Brain microvascular endothelial cell (primary cell): Measurements from ENCODE around the gene CEP72.

Experiments
- DNase-seq: peaks from one replicate; pipeline ENCODE4 v3.0.0-alpha.2; 2020
- H3K27ac ChIP-seq: fragments of 250-450 bp; sonication (Bioruptor Pico); 2 replicates; pipeline ENCODE4 v1.5.1; 2020; ENCODE audit warnings: mild to moderate bottlenecking, moderate library complexity
- H3K27me3 ChIP-seq: fragments of 250-450 bp; sonication (Bioruptor Pico); replicated peaks from 2 replicates; pipeline ENCODE4 v1.5.1; 2020; ENCODE audit warnings: mild to moderate bottlenecking
- H3K36me3 ChIP-seq: fragments of 250-450 bp; sonication (Bioruptor Pico); replicated peaks from 2 replicates; pipeline ENCODE4 v1.5.1; 2020; ENCODE audit warnings: mild to moderate bottlenecking
- H3K4me3 ChIP-seq: 2 replicates; pipeline ENCODE4 v1.5.1; 2011; ENCODE audit warnings: low read depth, mild to moderate bottlenecking, control low read depth, low read length, moderate library complexity
- in situ Hi-C: cut with HindIII; loops from 2 replicates; pipeline ENCODE4 v1.10.0; 2017; ENCODE audit warnings: low sequenced_read_pairs, low pct_ligation_motif_present
- TF ChIP-seq, protein P1 (sequence below): IDR thresholded peaks from 2 replicates; pipeline ENCODE4 v1.5.1; 2011; ENCODE audit warnings: low read depth, mild to moderate bottlenecking, moderate library complexity, low read length, control low read depth, inconsistent platforms; ENCODE audit errors: missing control alignments

CEP72 gene

DNA sequence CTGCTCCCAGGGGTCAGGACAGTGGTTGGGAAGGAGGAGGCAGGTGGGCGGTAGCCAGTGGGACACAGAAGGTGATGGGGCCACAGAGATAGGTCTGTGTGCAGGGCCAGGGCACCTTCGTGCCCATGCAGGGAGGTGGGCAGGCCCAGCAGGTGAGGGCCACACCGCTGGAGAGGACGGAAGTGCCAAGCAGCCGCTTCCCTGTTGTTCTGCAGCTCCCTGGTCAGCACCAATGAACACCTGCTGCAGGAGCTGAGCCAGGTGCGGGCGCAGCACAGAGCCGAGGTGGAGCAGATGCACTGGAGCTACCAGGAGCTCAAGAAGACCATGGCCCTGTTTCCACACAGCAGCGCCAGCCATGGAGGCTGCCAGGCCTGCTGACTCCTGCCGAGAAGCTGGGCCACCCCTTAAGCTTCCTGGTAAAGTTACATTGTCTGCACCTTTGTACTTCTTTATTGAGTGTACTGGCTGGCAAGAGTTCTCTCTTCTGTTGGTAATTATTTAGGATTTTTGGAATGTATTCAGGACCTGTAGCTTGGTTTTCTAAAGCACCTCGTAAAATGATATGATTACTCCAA is 40.7 kb downstream of the CEP72 start:
- H3K27me3 ChIP-seq: no peaks in the 10 kb centered on the region
- no peak overlapping the region for H3K4me3 ChIP-seq
- peaks cover 2% of the 10 kb centered on the region for H3K36me3 ChIP-seq
- in situ Hi-C loops: no loop called here
- H3K27ac ChIP-seq: no peak overlapping the region
- DNase-seq: no peak
- TF ChIP-seq, protein P1, sequence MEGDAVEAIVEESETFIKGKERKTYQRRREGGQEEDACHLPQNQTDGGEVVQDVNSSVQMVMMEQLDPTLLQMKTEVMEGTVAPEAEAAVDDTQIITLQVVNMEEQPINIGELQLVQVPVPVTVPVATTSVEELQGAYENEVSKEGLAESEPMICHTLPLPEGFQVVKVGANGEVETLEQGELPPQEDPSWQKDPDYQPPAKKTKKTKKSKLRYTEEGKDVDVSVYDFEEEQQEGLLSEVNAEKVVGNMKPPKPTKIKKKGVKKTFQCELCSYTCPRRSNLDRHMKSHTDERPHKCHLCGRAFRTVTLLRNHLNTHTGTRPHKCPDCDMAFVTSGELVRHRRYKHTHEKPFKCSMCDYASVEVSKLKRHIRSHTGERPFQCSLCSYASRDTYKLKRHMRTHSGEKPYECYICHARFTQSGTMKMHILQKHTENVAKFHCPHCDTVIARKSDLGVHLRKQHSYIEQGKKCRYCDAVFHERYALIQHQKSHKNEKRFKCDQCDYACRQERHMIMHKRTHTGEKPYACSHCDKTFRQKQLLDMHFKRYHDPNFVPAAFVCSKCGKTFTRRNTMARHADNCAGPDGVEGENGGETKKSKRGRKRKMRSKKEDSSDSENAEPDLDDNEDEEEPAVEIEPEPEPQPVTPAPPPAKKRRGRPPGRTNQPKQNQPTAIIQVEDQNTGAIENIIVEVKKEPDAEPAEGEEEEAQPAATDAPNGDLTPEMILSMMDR: no peak

GRCh38 chr5:654071-654778 is 42.1 kb downstream of the CEP72 start:
- H3K4me3 ChIP-seq: no peak overlapping the region
- in situ Hi-C loops: no loop called here
- DNase-seq: peak; percentile 13

GRCh38 chr5:655406-655805 is 43.3 kb downstream of the CEP72 start:
- in situ Hi-C loops: no loop called here
- Histone ChIP-seq H3K27ac (no peak overlapping the region), H3K4me3 (no peak overlapping the region), H3K27me3 (no peaks in the 10 kb centered on the region), H3K36me3 (no peaks in the 10 kb centered on the region)
- no peak for DNase-seq
- TF ChIP-seq, protein P1: no peak

More at GRCh38 chr5:654071-654778, 42.1 kb downstream of the CEP72 start:
- TF ChIP-seq, protein P1: no peak
- no peaks in the 10 kb centered on the region for H3K36me3 ChIP-seq
- H3K27ac ChIP-seq: no peak overlapping the region
- H3K27me3 ChIP-seq: no peaks in the 10 kb centered on the region

DNA sequence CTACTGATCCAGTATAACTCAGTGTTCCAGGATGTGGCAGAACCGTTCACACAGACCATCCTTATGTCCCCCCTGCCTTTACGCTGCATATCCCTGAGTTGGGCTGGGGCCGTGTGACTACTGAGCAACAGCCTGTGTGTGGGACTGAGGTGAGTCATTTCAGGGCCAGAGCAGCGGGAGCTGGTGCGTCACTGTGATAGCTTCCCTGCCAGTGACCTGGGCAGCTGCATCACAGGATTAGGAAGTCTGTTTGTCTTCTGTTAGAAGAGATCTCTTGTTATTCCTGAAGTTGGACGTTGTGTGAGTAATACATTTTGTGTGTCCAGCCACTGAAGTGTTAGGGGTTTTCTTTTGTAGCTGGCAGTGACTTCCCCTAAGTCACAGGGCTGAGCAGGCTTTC is 45.4 kb downstream of the CEP72 start:
- Histone ChIP-seq H3K27ac (peak overlapping the region; percentile 92), H3K36me3 (no peaks in the 10 kb centered on the region), H3K4me3 (no peak overlapping the region), H3K27me3 (no peaks in the 10 kb centered on the region)
- TF ChIP-seq, protein P1: no peak
- in situ Hi-C loops: no loop called here
- DNase-seq: peak; percentile 99

GRCh38 chr5:658103-658502 is 46.0 kb downstream of the CEP72 start:
- TF ChIP-seq, protein P1: no peak
- no peak overlapping the region for H3K4me3 ChIP-seq
- H3K27me3 ChIP-seq: no peaks in the 10 kb centered on the region
- H3K36me3 ChIP-seq: no peaks in the 10 kb centered on the region
- peak; percentile 51 for DNase-seq
- peak overlapping the region; percentile 92 for H3K27ac ChIP-seq
- in situ Hi-C loops: no loop called here
